Right lobe of liver (tissue), 6 donors: ENCODE results near the gene COL23A1. TPM values are rescaled to one million over a fixed set of nuclear protein-coding genes. Genes with fewer than 3 reads are reported as not detected.

ENCODE experiments used
- ATAC-seq, 4 donors: fragments of 200-7000 bp; cut with Tn5 transposase; one replicate each; pipeline ENCODE4 v1.9.1; 2020; ENCODE audit warnings: mild to moderate bottlenecking in 4 of 4, moderate library complexity in 4 of 4
- DNase-seq, 3 donors: peaks; one replicate each; pipeline ENCODE4 v3.0.0-alpha.2; 2020
- H3K27ac ChIP-seq, 3 donors: fragments of 200-600 bp; one replicate each; pipeline ENCODE4 v1.8.0; 2022
- H3K27me3 ChIP-seq, 2 donors: fragments of 200-600 bp; one replicate each; pipeline ENCODE4 v1.8.0; 2022
- H3K36me3 ChIP-seq, 4 donors: fragments of 200-600 bp; sonication (generic) in 1 of 4; one replicate each; pipeline versions ENCODE4 v1.5.1 to v1.8.0; 2017 to 2022; ENCODE audit warnings: control low read depth in 1 of 4
- H3K4me1 ChIP-seq, 4 donors: fragments of 200-600 bp; sonication (generic) in 1 of 4; one replicate each; pipeline versions ENCODE4 v1.5.1 to v1.8.0; 2017 to 2022; ENCODE audit warnings: control low read depth in 1 of 4
- H3K4me3 ChIP-seq, 3 donors: fragments of 200-600 bp; one replicate each; pipeline ENCODE4 v1.8.0; 2022
- H3K9me3 ChIP-seq, 4 donors: fragments of 200-600 bp; sonication (generic) in 1 of 4; one replicate each; pipeline versions ENCODE4 v1.5.1 to v1.8.0; 2017 to 2022; ENCODE audit warnings: control low read depth in 1 of 4
- CTCF ChIP-seq, 4 donors: fragments of 200-600 bp in 3 of 4; fragments of 450-650 bp in 1 of 4; IDR thresholded peaks; one replicate each; pipeline versions ENCODE4 v1.5.1 to v1.8.0; 2016 to 2022; ENCODE audit warnings: antibody characterized with exemption in 4 of 4, mild to moderate bottlenecking in 2 of 4
- POLR2A ChIP-seq: fragments of 450-650 bp; IDR thresholded peaks from one replicate; pipeline ENCODE4 v1.6.1; 2017; ENCODE audit warnings: antibody characterized with exemption, mild to moderate bottlenecking
- WGBS: methylation state at CpG from one replicate; pipeline ENCODE4 v1.1.6; 2018; ENCODE audit warnings: low coverage, low lambda C conversion rate; ENCODE audit not compliant: insufficient coverage; ENCODE audit errors: missing lambda C conversion rate; 5-methylcytosine and 5-hydroxymethylcytosine counted together
- intact Hi-C, 2 donors: fragments of 100-400 bp; cut with DNase I; formaldehyde crosslinking; loops; one replicate each; pipeline versions ENCODE4 v1.11.2 to v1.14.1; 2022
- total RNA-seq, 6 experiments: library from RNA; depleted of rRNA in 2 of 6; stranded (reverse); fragments of >200 nt in 2 of 6; fragmentation: NEBNext Ultra II Directional in 3 of 6; extraction: Animal tissue kit (Norgen Biotek cat#: 25700) in 3 of 6; gene quantifications; one replicate each; pipeline versions ENCODE4 v1.1.0 to v1.2.4, GENCODE V29; 2016 to 2023
- donor health status: DM: no; HTN: yes; CAD: no.
- donor health status: DM: no; HTN: no; CAD: no.
- donor health status: DM: no; HTN: no; CAD: no.
- donor health status: DM: no; HTN: yes; CAD: no.
- donor health status: DM: no; HTN: yes; CAD: no.

COL23A1 gene
- total RNA-seq, 6 experiments from 2014 or later: 0.25 to 1.2 (median 0.50) TPM

- H3K36me3 ChIP-seq: no peaks in the 10 kb centered on the region
- H3K27me3 ChIP-seq: no peaks in the 10 kb centered on the region
- TF ChIP-seq CTCF (IDR thresholded peaks at IDR 0.05) (no peak), POLR2A (no peak)
- peaks cover 0 to 12% (median 1%) of the 10 kb centered on the region in 4 donors for H3K4me1 ChIP-seq
- H3K9me3 ChIP-seq: no peaks in the 10 kb centered on the region
- no peak overlapping the region for H3K4me3 ChIP-seq
- no peak overlapping the region for H3K27ac ChIP-seq
- intact Hi-C loops: no loop called here
- 87% methylated on average over 6 of the region's 9 CpGs for WGBS
- no peak for ATAC-seq
- DNase-seq: peak in 1 of 3 donors; percentile 4
These were observed 236.7 kb downstream of the COL23A1 start for GRCh38 chr5:178353461-178353860.

GRCh38 chr5:178352035-178352349 is 238.2 kb downstream of the COL23A1 start:
- Histone ChIP-seq H3K27ac (no peak overlapping the region), H3K4me1 (peaks cover 0 to 9% (median under 1%) of the 10 kb centered on the region in 4 donors), H3K9me3 (no peaks in the 10 kb centered on the region), H3K27me3 (no peaks in the 10 kb centered on the region), H3K36me3 (no peaks in the 10 kb centered on the region), H3K4me3 (no peak overlapping the region)
- ATAC-seq: no peak
- 86% methylated on average over 8 of the region's 8 CpGs for WGBS
- no peak for TF ChIP-seq POLR2A
- DNase-seq: peak in 1 of 3 donors; percentile 26
- intact Hi-C loops: no loop called here

- DNase-seq (peak in 1 of 3 donors; percentile 29), ATAC-seq (no peak)
- Histone ChIP-seq H3K4me3 (no peak overlapping the region), H3K27ac (no peak overlapping the region), H3K4me1 (peaks cover 0 to 4% (median 0%) of the 10 kb centered on the region in 4 donors), H3K27me3 (no peaks in the 10 kb centered on the region), H3K9me3 (no peaks in the 10 kb centered on the region), H3K36me3 (no peaks in the 10 kb centered on the region)
- intact Hi-C loops: no loop called here
- WGBS: 86% methylated on average over 15 of the region's 18 CpGs
- no peak for TF ChIP-seq CTCF (IDR thresholded peaks at IDR 0.05)
- TF ChIP-seq POLR2A: no peak
These were observed 238.8 kb downstream of the COL23A1 start for GRCh38 chr5:178351221-178352034.

GRCh38 chr5:178350361-178351220 is 239.6 kb downstream of the COL23A1 start:
- DNase-seq: peak in 1 of 3 donors; percentile 39
- Histone ChIP-seq H3K4me1 (no peaks in the 10 kb centered on the region), H3K9me3 (no peaks in the 10 kb centered on the region), H3K36me3 (no peaks in the 10 kb centered on the region), H3K27me3 (no peaks in the 10 kb centered on the region), H3K4me3 (no peak overlapping the region), H3K27ac (no peak overlapping the region)
- intact Hi-C loops: no loop called here
- no peak for TF ChIP-seq CTCF (IDR thresholded peaks at IDR 0.05)
- no peak for TF ChIP-seq POLR2A
- WGBS: 65% methylated on average over 7 of the region's 28 CpGs
- ATAC-seq: no peak
